Measurements from ENCODE around the gene TACSTD2.

- TF ChIP-seq CTCF (optimal IDR thresholded peaks at IDR 0.05 in 1 of 3, IDR thresholded peaks at IDR 0.05 in 1 of 3, conservative IDR thresholded peaks at IDR 0.05 in 1 of 3; ENCODE audit: extremely low read depth in 1 of 3, insufficient read depth in 2 of 3, low read length in 3 of 3) (no peak), EZH2 (IDR thresholded peaks at IDR 0.05; ENCODE audit: low read length) (no peak)
These were observed 43.9 kb upstream of the TACSTD2 start for GRCh38 chr1:58620926-58621325.

Data from keratinocyte (primary cell).